KBM-7 (cell line): ENCODE data around the gene MBD3L2.
"Not testable (repeated sequence)": the region's sequence is repeated elsewhere in the genome, so short reads cannot be mapped to it uniquely, and the experiment has no call there.

ENCODE experiments used
- DNase-seq: peaks from one replicate; pipeline ENCODE4 v3.0.0-alpha.2; 2015
- in situ Hi-C: fragments of 300-500 bp; cut with MboI; formaldehyde crosslinking; loops from 2 replicates; pipeline ENCODE4 v1.14.3; 2020; ENCODE audit warnings: low sequenced_read_pairs, low pct_unique_long_range_greater_than_20kb, mixed read lengths

The MBD3L2 gene

DNA sequence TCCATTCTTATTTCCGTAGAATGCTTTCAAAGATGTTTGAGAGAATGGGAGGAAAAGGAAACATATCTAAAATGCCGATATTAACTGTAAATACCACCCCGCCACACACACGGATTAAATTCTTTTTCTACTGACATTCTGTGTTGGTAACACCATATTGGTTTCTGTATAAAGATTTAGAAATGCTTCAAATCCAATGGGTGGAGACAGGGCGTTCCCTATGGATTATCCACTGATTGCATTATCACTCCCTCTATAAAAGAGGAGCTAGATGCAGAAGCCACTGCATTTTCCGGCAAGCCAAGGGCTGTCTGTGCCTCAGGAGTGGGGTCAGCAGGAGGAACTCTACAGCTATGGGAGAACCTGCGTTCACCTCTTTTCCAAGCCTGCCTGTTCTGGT, at the start of gene MBD3L2:
Gene MBD3L2, plus strand, starts transcription at position 301 of the 400 bp plus-strand sequence. Its CDS starts 53 bp downstream, at position 354.
- DNase-seq, in situ Hi-C loops: not testable (repeated sequence)

DNA sequence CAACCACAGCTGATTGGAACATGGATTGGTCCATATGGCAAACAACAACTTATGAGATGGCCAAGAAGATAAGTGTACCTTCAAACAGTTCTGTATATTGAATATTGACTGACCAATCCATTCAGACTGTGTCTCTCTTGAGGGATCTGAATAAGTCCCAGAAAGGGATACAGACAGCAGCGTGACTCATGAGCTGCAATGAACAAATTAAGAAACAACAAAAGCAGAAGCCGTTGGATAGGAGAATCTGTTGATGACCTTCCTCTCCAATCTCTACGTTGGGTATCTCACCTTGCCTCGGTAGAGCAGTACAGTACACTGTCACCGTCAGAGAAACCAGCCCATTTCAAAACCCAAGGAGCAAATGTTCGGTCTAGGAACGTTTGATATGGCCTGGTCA, 49.2 kb upstream of the MBD3L2 start:
- no peak for DNase-seq
- in situ Hi-C loops: no loop called here

DNA sequence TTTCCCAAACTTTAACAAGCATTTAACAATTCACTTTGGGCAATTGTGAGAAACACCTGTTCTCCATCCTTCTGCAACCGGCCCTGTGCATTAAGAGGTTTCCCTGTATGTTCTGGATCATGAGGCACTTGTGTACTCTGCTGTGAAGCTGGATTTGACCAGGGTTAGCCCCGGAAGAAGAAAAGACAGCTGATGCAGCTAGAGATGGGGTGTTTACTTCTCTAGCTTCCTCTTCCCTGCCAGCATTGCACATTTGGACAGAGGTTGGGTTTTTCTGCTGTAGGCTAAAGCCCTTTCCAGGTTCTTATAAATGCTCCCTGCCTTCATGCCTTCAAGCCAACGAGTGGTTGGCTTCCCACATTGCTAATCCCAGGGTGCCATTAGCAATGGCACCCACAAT, 48.8 kb upstream of the MBD3L2 start:
- in situ Hi-C loops: no loop called here
- no peak for DNase-seq

DNA sequence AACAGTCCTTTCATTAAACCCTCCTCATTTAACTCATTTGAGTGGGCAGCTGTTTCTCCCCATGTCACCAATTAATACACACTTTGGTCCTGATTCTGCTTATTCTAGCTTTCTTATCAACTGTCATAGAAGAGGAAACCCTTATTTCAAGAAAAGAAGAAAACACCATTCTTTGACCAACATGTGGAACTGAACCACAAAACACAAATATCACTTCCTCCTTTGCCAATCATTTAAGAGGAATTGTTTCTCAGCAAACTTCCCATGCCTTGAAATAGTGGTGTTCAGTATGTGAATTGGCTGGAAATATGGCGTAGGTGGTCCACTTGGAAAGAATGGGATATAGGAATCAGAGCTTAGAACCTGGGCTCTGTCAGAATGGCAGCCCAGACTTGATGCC, 48.3 kb upstream of the MBD3L2 start:
- in situ Hi-C loops: no loop called here
- DNase-seq: peak; percentile 54

DNA sequence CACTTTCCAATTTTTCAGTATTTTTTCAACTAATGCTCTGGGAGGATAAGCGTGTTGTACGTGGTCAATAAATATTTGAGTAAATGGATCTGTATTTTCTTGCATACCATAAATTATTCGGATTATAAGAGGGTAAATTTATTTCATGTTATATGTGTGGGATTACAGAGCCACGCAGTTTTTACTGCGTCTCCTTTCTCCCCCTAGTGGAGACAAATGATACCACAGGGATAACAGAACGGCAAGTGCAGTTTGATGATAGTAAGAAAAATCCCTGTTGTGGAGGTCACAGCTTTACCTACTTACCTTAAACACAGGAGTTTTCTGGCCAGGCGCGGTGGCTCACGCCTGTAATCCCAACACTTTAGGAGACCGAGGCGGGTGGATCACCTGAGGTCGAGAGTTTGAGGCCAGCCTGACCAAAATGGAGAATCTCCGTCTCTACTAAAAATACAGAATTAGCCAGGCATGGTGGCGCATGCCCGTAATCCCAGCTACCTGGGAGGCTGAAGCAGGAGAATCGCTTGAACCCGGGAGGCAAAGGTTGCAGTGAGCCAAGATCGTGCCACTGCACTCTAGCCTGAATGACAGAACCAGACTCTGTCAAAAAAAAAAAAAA, 44.7 kb upstream of the MBD3L2 start:
- DNase-seq: peak; percentile 73
- in situ Hi-C loops: no loop called here

DNA sequence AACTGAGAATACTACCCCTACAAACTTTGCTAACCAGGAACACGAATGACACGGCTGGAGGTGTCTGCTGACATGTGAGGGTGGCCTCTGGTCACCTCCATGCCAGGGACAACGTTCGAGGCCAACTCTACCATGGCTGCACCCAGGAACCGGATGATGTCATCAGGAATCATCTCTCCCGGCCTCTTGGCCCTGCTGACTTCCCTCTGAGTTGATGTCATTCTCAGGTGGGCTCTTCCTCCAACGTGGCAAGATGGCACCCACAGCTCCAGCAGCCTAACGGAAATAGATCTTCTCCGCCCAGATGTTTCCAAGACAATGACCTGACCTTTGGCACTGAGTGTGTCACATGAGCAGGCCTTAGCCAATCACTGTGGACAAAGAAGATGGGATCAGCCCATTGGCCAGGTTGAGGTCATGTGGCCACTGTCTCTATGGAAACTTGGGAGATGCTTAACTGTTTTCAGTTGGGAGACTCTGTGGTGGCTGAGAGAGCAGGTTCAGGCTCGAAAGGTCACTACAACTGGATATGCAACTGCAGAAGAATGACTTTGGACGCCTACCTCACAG, 42.9 kb upstream of the MBD3L2 start:
- no peak for DNase-seq
- in situ Hi-C loops: no loop called here

DNA sequence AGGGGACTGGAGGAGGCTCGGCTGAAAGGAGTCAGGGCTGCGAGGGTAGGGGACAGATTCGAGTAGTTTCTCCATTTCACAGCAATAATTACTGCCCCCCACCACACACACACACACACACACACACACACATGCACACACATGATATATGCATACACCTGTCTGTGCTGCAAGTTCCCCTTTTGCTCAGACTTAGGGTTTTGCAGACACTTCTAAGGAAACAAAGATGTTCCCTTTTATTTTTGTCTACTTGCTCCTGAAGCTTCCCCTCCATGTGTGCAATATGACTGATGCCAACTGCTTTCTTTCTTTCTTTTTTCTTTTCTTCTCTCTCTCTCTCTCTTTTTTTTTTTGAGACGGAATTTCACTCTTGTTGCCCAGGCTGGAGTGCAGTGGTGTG, 41.3 kb upstream of the MBD3L2 start:
- in situ Hi-C loops: no loop called here
- DNase-seq: peak; percentile 40

DNA sequence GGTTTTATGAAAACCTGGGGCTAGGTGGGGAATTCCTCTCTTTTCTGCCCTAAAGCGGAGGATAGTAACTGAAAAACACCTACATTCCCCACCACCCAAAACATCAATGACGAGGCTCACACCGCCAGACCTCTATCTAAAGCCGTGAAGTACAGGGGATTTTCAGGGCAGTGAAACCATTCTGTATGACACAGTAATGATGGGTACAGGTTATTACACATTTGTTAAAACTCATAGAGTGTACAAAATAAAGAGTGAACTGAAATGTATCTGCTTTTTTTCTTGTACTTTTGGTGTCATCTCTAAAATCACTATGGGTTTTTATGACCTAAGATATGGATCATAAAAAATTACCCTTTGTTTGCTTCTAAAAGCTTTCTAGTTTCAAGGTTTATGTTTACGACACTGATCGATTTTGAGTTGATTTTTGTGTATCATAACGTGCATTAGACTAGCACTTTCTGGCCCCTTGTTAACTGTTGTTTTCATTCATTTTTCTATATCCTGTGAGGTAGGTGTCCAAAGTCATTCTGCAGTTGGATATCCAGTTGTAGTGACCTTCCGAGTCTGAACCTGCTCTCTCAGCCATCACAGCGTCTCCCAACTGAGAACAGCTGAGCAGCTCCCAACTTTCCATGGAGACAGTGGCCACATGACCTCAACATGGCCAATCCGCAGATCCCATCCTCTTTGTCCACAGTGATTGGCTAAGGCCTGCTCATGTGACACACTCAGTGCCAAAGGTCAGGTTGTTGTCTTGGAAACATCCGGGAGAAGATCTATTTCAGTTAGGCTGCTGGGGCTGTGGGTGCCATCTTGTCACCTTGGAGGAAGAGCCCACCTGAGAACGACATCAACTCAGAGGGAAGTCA, 38.2 kb upstream of the MBD3L2 start:
- DNase-seq: no peak

DNA sequence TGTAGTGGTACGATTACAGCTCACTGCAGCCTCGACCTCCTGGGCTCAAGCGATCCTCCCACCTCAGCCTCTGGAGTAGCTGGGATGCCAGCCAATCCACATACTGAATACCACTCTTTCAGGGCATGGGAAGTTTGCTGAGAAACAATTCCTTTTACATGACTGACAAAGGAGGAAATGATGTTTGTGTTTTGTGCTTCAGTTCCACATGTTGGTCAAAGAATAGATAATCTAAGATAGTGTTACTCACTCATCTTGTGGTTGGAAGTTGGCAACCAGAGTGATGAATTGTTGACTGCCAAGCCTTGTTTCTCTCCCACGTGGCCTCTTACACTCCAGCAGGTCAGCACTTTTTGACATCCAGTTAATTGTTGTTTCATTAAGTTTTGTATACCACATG, 35.4 kb upstream of the MBD3L2 start:
- in situ Hi-C loops: no loop called here
- DNase-seq: peak; percentile 51

More for the DNA sequence above, 38.2 kb upstream of the MBD3L2 start:
- in situ Hi-C loops: no loop called here

DNA sequence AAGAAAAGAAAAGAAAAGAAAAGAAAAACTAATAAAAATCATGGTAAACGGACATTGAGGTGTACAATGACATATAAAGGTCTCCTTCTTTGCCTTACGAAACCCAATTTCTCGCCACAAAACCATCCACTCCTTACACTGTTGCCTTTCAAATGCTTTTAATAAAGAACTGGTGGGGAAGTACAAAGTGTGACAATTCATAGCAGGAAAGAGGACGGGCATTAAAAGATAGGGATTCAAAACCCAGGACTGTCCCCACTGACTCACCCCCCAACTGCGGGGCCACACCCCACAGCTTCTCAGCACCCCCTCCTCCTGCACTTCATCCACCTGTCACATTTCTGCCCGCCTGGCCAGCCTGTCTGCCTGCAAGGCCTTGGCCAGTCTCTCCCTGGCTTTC, 30.3 kb upstream of the MBD3L2 start:
- in situ Hi-C loops: no loop called here
- DNase-seq: no peak

DNA sequence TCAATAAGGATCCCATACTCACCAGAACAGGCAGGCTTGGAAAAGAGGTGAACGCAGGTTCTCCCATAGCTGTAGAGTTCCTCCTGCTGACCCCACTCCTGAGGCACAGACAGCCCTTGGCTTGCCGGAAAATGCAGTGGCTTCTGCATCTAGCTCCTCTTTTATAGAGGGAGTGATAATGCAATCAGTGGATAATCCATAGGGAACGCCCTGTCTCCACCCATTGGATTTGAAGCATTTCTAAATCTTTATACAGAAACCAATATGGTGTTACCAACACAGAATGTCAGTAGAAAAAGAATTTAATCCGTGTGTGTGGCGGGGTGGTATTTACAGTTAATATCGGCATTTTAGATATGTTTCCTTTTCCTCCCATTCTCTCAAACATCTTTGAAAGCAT, 27.8 kb upstream of the MBD3L2 start, which contains the start of gene MBD3L2B:
Gene MBD3L2B, minus strand, starts transcription at position 101 of the 400 bp plus-strand sequence. Its CDS starts 34 bp downstream, at position 67.
- in situ Hi-C loops, DNase-seq: not testable (repeated sequence)

DNA sequence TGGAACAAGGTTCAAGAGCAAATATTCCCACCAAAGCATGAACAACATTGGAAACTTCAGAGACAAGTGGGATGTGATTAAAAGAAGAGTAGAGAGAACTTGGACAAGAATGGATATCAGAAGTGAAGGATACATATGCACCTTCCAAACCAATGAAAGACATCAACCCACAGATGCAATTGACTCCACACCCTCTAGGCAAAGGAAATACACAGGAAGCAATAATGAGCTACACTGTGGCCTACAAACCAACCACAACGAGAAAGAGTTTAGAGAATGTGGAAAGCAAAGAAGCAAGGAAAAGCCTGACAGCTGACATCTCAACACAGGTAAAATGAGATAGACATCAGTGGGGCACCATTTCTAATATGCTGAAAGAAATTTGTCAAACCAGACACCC, 20.3 kb upstream of the MBD3L2 start:
- DNase-seq, in situ Hi-C loops: not testable (repeated sequence)

DNA sequence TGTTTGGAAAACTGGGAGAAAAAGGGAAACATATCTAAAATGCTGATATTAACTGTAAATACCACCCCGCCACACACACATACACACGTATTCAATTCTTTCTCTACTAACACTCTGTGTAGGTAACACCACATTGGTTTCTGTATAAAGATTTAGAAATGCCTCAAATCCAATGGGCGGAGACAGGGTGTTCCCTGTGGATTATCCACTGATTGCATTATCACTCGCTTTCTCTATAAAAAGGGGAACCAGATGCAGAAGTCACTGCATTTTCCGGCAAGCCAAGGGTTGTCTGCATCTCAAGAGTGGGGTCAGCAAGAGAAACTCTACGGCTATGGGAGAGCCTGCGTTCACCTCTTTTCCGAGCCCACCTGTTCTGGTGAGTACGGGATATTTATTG, 18.8 kb upstream of the MBD3L2 start, which contains the start of gene MBD3L5:
Gene MBD3L5, plus strand, starts transcription at position 301 of the 400 bp plus-strand sequence. Its CDS starts 34 bp downstream, at position 335.
- in situ Hi-C loops: not testable (repeated sequence)

DNA sequence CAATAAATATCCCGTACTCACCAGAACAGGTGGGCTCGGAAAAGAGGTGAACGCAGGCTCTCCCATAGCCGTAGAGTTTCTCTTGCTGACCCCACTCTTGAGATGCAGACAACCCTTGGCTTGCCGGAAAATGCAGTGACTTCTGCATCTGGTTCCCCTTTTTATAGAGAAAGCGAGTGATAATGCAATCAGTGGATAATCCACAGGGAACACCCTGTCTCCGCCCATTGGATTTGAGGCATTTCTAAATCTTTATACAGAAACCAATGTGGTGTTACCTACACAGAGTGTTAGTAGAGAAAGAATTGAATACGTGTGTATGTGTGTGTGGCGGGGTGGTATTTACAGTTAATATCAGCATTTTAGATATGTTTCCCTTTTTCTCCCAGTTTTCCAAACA, 9.0 kb upstream of the MBD3L2 start, which contains the start of gene MBD3L4:
Gene MBD3L4, minus strand, starts transcription at position 101 of the 400 bp plus-strand sequence. Its CDS starts 35 bp downstream, at position 66.
- in situ Hi-C loops, DNase-seq: not testable (repeated sequence)

More for the DNA sequence above, 18.8 kb upstream of the MBD3L2 start, which contains the start of gene MBD3L5:
- DNase-seq: not testable (repeated sequence)

DNA sequence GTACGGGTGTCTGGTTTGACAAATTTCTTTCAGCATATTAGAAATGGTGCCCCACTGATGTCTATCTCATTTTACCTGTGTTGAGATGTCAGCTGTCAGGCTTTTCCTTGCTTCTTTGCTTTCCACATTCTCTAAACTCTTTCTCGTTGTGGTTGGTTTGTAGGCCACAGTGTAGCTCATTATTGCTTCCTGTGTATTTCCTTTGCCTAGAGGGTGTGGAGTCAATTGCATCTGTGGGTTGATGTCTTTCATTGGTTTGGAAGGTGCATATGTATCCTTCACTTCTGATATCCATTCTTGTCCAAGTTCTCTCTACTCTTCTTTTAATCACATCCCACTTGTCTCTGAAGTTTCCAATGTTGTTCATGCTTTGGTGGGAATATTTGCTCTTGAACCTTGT, 7.6 kb upstream of the MBD3L2 start:
- in situ Hi-C loops, DNase-seq: not testable (repeated sequence)

DNA sequence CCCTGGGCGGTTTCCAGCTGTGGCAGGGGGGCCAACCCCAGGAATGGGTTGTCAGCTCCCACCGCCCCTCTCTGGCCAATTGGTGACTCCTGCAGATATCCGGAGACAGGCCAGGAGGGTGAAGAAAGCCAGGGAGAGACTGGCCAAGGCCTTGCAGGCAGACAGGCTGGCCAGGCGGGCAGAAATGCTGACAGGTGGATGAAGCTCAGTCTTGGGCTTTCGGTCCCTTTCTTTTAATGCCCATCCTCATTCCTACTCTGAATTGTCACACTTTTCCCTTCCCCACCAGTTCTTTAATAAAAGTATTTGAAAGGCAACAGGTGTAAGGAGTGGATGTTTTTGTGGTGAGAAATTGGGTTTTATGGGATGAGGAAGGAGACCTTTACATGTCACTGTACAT, 2.3 kb downstream of the MBD3L2 start:
- in situ Hi-C loops, DNase-seq: not testable (repeated sequence)

DNA sequence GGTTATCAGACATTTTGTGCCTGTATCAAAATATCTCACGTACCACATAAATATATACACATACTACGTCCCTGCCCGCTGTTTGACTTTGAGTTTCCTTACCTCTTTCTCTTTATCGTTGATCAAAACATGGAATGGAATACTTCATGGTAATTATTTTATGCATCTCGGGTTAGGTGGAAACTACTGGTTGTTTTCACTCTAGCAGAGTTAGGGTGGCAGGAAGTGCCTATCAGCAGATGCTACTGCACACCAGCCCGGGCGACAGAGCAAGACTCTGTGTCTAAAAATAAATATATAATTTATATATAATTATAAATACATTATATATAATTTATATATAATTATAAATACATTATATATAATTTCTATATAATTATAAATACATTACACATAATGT, 3.8 kb downstream of the MBD3L2 start:
- in situ Hi-C loops, DNase-seq: not testable (repeated sequence)

DNA sequence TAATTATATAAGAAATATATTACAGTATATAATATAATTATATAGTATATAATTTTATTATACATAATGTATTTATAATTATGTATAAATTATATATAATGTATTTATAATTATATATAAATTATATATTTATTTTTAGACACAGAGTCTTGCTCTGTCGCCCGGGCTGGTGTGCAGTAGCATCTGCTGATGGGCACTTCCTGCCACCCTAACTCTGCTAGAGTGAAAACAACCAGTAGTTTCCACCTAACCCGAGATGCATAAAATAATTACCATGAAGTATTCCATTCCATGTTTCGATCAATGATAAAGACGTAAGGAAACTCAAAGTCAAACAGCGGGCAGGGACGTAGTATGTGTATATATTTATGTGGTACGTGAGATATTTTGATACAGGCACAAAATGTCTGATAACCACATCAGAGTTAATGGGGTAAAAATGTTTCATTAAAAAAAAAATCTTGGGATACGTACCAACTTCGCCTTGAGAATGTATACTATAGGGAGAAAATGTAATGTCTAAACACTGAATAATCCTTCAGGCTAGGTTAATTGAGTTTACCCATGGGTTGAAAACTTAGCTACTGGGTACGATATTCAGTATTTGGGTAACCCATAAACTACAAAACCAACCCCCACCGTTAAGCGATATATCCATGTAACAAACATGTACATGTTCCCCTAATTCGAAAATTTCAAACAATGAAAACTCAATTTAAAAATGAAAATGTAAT, 5.7 kb downstream of the MBD3L2 start:
- in situ Hi-C loops, DNase-seq: not testable (repeated sequence)

DNA sequence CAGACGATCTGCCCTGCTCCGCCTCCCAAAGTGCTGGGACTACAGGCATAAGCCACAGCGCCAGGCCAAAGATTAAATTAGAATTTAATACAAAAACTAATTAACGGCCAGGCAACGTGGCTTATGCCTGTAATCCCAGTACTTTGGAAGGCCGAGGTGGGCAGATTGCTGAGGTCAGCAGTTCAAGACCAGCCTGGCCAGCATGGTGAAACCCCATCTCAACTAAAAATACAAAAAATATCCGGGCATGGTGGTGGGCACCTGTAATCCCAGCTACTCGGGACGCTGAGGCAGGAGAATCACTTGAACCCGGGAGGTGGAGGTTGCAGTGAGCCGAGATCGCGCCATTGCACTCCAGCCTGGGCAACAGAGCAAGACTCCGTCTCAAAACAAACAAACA, 6.6 kb downstream of the MBD3L2 start:
- in situ Hi-C loops, DNase-seq: not testable (repeated sequence)
